Stimulated activated CD4-positive, alpha-beta T cell treated with anti-CD3 and anti-CD28 coated beads, Interleukin-2, amount 100 ng/mL, for 4 hours (primary cell): ENCODE data around the gene ATRIP.
"Not testable (repeated sequence)": the region's sequence is repeated elsewhere in the genome, so short reads cannot be mapped to it uniquely, and the experiment has no call there.

Source experiments
- DNase-seq: peaks from one replicate; pipeline ENCODE4 v3.0.0-alpha.2; 2020; ENCODE audit warnings: low read depth

The ATRIP gene

DNA sequence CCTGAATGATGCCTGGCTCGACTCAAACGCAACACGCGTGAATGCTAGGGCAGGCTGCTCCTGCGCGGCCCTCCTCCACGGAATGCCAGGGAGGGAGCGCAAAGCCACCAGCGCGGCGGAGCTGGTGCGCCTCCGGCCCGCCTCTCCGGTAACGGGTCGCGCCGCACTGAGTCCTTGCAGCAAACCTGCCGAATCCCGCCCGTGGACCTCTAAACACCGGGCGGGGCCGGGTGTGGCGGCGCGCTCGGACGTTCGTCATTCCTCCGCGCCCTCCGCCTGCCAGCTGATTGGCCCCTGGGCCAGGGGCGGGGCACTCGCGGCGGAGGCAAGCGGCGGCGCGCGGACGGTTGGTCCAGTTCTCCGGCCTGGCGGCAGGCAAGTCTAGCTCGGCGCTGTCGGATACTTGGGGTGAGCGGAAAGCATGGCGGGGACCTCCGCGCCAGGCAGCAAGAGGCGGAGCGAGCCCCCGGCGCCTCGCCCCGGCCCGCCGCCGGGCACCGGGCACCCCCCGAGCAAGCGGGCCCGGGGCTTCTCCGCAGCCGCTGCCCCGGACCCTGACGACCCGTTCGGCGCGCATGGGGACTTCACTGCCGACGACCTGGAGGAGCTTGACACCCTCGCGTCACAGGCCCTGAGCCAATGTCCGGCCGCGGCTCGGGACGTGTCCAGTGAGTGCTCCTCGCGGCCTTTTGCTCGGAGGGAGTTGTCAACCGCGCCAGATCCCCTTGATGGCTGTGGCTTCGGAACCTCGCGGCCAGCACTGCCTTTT lies at the start of gene ATRIP:
ATRIP (plus strand) TSS at position 313 of the 769 bp plus-strand sequence; CDS start at position 422, 109 bp downstream.
- DNase-seq = peak; percentile 75

DNA sequence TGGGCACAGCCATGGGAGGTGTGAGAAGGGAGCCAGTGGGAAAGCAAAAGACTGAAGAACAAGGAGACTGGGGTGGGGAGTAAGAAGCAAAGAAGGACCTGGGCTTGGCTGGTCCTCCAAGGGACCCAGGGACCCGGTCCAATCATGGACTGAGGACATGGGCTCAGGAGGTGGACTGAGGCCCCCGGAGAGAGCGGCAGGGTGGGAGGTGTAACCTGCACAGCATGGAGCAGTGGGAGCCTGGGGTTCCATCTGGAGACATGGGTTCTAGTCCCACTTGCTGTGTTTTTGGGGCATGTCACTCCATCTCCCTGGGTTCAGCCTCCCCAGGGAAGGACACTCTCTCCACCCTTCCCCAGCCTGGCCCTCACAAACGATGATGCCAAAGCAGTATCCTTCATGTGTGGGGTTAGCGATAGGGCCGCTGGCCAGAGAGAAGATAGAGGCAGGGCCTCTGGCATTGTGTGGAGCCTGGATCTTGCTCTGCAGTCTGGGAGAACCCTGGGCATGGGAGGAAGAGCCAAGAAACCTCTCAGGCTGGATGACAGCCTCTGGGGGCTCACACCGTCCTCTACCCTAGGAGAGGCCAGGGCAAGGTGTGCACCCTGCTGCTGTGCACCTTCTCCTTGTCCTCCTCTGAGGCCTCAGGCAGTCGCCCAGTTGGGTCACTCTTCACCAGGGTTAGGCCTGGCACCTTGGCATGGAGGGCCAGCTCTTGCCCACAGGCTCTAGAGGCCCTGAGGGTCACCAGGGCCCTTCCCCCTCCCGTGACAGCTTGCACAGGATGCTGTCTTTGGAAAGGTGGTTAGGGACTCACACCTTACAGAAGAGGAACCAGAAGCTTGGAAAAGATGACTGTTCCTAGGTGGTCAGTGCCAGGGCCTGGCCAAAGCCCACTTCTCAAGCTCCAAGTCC lies 48.5 kb upstream of the ATRIP start:
- no peak for DNase-seq

DNA sequence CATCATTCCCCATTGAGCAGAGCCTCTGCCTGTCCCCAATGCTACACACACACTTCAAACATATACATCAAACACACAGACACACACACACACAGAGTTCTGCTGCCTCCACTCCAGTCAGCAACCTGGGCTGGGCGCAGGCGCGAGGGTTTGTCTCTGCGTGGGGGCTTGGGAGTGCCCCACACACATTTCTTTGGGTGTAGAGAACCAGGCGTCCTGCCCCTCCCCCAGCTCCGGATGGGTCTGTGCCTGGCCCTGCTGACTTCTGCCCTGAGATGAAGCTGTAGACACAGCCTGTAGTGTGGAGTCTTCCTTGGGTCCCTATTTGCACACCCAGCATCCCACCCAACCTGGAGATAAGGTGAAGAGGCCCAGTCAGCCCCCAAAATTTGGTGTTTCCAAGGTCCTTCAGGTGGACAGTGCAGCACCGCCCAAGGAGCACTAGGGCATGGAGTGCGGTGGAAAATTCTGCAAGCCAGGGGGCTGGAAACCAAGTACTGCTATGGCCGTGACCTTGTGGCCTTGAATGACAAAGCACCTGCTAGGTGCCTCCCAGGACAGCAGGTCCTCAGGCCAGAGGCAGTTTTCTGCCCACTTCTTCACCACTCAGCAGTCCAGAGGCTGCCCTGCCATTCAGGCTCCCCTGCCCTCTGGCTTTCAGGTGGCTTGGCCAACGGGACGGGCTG lies 47.7 kb upstream of the ATRIP start:
- no peak for DNase-seq

DNA sequence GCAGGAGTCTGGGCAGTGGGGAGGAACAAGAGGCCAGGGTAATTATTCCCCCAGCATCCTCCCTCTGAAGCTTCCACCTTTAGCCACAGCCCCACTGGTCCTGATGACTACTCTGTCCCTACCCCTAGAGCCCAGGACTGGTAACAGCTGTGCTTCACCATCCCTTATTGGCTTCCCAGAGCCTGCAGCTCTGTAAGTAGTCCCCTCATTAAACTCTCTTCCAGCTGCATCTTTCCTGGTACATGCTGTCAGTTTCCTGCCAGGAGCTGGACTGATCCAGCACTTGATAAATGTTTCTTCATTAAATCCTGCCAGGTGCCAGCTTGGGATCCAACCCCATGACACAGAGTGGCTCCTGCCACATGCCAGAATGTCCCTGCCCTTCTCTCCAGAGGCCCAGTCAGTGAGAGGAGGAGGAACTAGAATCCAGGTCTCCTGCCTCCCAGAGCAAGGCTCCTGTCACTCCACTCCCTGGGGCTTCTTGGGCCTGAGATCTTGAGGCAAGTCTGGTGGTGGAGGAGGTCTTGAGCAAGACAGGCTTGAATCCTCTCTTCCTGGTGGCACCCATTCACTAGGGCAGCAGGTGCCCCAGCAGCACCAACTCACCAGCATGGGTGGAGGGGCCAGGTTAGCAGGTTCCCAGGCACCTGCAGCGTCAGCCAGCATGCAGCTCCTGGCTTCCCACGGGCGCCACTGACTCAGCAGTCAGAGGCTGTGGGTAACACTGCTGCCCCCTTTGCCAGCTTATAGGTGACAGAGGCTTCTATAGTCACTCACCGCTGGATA lies 47.0 kb upstream of the ATRIP start:
- no peak for DNase-seq

DNA sequence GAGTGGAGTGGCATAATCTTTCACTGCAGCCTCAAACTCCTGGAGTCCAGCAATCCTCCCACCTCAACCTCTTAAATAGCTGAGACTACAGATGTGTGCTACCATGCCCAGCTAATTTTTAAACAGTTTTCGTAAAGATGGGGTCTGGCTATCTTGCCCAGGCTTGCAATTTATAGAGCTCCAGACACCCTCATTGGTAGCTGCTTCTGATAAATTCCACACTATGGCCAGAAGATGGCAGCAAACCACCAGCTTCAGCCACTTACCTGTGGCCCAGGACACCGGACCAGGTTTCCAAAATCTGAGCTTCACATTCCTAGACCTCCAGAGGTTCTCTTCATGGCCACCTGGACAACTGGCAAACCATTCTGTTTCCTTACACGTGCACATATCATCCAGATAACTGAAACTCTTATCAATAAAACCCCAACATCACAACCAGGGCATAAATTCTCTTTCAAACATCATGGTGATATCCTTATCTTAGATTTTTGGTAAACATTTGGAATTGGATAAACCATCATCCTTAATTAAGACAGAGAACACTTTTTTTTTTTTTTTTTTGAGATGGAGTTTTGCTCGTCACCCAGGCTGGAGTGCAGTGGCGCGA lies 45.6 kb upstream of the ATRIP start:
- DNase-seq = peak; percentile 61

DNA sequence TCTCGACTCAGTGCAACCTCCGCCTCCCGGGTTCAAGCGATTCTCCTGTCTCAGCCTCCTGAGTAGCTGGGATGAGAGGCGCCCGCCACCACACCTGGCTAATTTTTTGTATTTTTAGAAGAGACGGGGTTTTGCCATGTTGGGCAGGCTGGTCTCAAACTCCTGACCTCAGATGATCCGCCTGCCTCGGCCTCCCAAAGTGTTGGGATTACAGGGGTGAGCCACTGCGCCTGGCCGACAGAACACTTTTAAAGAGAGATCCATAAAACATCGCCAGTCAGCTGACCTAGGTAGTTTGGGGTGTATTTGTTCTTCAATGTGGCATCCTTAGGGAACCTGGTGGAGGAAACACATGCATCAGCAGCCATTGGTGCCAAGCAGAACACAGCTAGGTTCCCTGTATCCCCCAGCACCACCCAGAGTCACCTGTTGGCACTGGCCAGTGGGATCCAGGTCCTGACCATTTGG lies 45.1 kb upstream of the ATRIP start:
- DNase-seq = not testable (repeated sequence)

DNA sequence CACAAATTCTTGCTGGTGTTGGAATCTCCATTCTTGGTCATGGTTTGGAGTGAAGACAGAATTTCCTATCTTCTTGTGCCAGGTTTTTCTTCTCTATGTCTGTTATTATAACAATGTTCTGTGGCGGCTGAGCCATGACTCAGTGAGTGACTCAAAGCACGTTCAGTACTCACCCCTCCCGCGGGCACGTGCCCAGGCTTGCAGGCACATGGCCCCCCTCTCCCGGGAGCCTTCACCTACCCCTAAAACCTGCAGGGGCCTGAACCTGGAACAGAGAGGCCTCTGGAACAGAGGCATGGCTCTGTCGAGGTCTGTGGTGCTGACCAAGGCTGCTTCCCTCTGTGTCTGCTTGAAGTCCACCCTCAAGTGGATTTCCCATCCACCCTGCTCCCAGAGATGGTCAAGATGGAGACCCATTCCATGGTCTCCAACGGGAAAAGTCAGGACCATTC lies 44.2 kb upstream of the ATRIP start:
- DNase-seq = no peak

DNA sequence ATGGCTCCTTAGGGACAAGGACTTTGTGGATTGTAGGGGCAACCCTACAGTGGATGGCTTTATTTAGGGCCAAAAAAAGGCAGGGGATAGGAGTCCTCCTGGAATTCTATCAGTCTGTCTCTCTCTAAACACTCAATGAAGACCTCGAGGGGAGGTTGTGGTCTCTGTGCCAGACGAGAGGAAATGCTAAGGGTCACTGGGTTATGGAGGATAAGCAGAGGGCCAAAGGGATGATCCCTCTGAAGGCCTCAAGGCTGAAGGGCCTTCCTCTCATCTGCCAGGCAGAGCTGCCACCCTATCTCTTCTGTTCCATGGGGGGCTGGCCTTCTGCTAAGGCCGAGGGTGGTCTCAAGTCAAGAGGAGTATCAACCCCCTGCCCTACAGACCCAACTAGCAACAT lies 43.6 kb upstream of the ATRIP start:
- DNase-seq = no peak

DNA sequence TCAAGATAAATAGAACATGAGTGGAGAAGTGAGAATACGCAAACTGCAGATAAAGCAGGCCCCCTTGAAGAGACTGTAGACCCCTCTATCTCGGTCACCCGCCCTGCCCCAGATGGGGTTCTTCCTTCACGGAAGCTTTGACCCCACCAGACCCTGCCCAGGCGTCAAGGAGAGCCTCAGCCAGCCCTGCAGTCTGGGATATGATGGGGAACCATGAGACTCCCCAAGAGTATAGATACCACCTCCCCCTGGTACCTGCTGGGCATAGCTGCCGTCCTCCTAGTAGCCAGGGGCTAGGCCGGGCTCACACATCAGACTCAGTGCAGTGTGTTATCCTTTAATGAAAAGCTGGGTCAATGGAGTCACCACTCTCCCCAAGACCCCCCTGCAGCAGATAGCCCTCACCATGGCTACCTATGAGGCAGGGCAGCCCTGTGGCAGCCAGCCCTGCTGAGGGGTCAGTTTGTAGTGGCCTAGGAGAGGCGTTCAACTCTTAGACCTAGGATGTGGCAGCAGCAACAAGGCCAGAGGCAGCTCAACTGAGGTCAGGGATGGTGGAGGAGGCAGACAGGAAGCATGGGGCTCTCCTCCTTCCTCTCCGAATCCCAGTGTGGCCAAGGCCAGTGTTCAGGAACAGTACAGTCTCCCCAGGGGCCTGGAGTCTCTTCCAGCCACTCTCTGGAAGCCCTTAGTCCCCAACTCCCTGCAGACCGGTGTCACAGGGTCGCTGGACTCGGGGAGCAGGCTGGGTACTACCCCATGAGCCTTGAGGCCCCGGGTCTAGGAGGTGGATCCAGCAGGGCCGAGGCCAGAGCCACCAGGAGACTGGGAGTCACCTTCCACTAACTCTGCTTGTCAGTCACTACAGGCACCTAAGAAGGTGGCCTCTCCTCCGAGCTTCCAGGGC lies 42.8 kb upstream of the ATRIP start:
- DNase-seq = no peak

DNA sequence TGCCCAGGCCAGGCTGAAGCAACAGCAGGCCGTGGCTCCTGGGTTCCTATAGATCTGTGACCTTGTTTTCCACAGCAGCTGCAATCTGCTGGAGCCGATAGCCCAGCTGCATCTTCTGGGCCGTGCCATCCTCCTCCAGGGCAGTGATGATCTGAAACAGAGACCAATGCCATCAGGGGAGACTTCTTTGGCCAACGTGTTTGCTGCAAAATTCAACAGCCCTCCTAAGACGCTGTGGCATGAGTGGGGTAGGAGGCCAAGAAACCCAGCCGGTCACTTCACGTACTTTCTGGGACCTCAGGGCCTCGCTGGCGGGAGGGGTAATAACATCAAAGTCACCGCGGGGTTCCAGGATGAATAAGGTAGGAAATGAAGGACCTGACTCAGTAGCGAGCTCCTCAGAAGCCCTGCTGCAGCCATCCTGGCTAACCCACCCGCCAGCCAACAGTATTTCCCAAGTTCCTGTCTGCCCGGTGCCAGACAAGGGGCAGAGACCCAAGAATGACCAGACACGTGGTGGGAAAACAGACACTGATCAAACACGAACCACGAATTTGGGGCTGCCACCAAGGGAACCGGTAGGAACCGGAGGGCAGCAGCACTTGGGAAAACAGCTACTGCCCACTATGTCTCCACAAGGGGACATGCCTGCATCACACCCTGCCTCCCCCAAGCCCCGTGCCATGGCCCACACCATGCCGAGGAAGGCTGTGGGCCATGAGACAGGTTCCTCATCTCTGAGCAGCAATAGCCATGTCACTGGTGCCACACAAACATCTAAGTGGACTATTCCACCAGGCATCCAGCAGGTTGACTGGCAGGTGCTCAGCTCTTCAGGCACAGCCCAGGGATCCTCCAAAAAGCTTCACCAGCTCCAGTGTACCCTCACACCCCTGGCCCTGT lies 41.8 kb upstream of the ATRIP start:
- DNase-seq = no peak

DNA sequence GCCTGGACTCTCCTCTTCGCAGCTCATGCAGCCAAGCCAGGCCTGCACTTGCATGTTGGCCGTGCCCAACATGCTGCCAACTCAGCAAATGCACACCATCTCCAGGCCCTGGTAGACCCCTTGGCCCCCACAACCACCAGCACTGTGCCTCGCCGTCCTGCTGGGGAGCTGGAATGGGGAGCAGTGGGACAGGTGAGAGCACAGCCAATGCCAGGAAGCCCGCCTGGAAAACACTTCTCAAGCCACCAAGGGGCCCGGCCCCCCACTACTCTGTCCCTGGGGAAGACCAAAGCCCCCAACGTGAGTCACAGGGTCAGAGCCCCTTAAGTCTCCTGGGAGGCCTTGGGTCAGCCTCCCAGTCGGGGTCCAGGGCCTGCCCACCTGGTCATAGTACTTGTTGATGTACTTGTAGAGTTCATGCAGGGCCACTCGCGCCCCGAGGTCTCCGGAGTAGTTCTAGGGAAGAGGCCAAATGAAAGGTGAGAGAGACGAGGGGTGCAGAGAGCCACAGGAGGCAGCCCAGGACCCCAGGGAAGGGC lies 41.1 kb upstream of the ATRIP start:
- DNase-seq = no peak

DNA sequence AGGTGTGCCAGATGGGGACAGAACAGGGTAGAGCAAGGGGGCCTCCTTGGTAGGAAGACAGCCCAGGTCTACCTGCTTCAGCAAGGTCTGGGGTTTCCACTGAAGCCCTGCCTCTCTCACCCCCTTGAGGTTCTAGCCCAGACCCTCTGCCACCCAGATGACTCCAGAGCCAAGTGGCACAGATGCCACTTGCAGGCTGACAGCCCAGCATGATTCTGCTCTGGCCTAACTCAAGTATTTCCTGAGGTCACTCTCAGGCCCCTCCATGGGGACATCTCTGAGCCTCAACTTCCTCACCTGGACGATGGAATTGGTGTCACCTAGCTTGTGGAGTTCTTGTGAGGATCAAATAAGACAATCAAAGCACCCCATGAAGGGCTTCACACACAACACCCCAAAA lies 40.6 kb upstream of the ATRIP start:
- DNase-seq = no peak

DNA sequence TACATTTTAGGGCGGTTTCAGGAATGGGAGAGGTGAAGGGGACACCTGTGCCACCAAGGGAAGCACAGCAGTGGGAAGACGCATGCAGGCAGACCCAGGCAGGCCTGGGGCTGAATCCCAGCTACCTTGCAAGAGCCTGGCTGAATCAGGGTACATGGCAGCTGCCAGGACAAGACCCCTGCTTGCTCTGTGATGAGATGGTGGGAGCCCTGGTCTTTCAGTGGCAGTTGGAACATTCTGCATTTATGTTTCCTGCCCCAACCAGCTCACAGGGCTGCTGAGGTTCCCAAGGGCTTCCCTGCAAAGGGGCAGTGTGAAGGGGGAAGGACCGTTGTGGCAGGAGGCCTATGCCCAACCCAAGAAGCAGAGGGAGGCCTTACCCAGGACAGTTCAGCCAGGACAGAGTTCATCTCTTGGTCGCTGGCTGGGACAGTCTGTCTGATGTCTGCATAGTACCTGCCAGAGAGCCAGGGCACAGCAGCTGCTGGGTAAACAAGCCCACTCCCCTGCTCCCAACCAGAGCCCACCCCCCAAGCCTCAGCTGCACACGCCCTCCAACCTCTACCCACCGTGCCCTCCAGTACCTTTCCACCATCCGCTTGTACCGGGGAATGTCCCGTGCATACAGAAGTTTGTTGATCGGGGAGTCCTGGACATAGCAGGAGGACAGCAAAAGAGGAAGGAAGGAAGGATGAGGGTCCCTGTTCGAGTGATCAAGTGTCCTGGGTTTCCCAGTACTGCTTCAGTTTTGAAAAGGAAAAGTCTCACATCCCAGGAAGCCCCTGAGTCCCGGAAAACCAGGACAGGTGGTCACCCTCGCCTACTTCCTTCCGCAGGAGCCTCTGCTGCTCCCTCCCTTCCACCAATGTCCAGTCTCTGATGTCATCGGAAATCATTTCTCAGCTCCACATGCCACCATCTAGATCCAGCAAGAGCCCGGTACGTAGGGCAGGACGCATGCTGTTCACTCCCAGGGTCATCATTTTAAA lies 39.8 kb upstream of the ATRIP start:
- DNase-seq = no peak

DNA sequence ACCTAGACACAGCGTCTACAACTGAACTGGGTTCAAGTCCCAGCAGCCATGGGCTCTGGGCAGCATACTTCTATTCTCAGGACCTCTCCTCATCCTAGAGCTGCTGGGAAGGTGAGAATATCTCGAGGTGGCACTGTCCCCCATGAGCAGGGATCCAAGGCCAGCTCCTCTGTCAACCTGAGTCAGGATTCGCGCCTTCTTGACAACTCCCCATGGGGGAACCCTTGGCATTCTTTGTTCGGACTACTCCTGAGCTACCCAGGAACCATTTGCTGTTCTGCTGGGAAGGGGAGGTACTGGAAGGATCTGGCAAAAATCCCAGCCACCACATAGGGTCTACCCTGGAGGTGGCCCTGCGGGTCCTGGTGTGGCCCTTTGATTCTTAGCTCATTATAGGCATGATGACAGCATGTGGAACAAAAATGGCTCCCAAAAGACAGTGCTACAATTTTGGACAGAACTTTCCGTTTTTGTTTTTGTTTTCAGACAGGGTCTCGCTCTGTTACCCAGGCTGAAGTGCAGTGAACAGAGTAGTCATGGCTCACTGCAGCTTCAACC lies 38.9 kb upstream of the ATRIP start:
- DNase-seq = no peak

DNA sequence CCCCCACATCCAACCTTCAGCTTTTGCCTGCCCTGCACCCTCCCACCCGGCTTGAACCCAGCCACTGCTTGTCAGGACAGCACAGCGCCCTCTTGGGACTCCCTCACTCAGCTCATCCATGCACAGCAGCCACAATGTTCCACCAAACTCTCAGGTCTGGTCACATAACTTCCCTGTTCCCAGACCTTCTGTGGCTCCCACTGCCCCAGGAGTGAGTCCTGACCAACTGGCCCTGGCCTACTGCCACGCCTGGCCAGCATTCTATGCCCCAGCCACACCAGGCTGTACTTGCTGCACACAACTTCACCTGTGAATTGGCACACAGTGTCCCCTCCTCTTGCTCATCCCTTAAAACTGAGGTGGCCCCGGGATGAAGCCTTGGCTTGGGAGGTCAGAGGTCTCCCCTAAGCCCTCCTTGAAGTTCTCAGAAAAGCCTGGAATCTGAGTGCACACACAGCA lies 37.7 kb upstream of the ATRIP start:
- no peak for DNase-seq

DNA sequence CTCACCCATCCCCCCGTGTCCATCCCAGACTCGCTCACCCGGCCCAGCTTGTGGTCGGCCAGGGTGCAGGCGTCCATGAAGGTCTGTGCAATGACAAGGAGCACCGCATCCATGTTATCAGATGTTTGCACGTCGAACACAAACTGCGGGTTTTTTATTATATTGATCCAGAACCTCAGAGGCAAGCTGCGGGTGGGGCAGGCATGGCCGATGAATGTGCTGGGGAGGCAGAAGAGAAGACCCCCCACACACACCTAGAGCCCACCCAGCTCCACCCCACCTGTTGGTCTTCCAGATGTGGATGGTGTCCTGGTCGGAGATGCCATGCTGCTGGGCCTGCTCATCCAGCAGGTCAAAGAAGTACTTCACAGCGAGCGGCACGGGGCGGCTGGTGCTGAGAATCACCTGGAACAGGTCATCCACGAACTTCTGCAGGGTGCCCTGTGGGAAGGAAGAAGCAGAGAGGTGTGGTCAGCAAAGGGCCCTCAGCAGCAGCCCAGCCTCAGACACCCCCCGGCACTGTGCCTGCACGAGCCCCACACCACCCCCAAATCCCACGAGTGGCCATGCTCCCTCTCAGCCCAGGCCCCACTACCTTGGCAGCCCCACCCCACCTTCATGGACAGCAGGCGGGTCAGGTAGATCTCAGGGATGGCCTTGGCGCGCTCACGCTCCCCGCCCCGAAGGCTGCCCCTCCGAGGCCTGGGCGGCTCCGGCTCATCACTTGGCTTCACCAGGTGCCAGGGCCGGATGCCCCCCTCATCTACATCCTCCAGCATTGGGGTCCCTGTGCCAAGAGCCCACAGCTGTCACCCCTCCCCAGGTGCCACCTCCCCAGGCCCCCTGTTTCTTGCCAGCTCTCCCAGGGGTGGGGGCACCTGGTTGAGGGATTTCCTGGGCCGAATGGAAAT lies 37.0 kb upstream of the ATRIP start:
- no peak for DNase-seq
